Fibroblast of villous mesenchyme (primary cell): ENCODE data around the gene MLEC. TPM values are rescaled to one million over a fixed set of nuclear protein-coding genes. Genes with fewer than 3 reads are reported as not detected.
"Not testable (repeated sequence)": the region's sequence is repeated elsewhere in the genome, so short reads cannot be mapped to it uniquely, and the experiment has no call there.

Source experiments
- DNase-seq: peaks from one replicate; pipeline ENCODE4 v3.0.0-alpha.2; 2010; ENCODE audit warnings: low read depth
- H3K4me3 ChIP-seq: 2 replicates; pipeline ENCODE4 v1.5.1; 2011; ENCODE audit warnings: low read depth, mild to moderate bottlenecking, low read length
- total RNA-seq: library from RNA; depleted of rRNA; stranded (reverse); fragments of >200 nt; gene quantifications from 2 replicates; pipeline ENCODE4 v1.2.3, GENCODE V29; 2012
- TF ChIP-seq, protein P1 (sequence below): IDR thresholded peaks from 2 replicates; pipeline ENCODE4 v1.5.1; 2012; ENCODE audit warnings: low read depth, mild to moderate bottlenecking, low read length; ENCODE audit not compliant: insufficient read depth

The MLEC gene
- total RNA-seq, 1 donor: 224 TPM

DNA sequence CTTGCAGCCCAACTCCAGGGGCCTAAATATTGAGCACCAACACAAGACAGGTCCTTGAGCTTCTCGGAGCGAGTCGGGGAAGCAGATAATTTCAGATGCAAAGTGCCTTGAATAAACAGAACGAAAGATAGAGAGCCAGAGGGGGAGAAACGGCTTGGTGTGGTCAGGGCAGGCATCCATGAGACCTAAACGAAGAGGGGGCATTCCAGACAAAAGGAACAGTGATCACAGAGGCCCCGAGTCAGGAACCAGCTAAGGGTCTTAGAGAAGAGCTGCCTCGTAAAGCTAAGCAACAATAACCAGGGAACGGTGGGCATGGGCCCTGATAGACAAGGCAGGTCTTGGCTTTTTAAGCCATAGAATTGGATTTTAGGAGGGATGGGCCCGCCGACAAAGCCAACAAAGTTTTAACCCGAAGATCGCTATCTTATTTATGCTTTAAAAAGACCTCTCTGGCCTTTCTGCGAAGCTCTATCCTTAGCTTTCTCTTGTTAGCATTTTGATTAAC, 38.3 kb downstream of the MLEC start:
- peak overlapping the region; percentile 71 for H3K4me3 ChIP-seq
- TF ChIP-seq, protein P1, sequence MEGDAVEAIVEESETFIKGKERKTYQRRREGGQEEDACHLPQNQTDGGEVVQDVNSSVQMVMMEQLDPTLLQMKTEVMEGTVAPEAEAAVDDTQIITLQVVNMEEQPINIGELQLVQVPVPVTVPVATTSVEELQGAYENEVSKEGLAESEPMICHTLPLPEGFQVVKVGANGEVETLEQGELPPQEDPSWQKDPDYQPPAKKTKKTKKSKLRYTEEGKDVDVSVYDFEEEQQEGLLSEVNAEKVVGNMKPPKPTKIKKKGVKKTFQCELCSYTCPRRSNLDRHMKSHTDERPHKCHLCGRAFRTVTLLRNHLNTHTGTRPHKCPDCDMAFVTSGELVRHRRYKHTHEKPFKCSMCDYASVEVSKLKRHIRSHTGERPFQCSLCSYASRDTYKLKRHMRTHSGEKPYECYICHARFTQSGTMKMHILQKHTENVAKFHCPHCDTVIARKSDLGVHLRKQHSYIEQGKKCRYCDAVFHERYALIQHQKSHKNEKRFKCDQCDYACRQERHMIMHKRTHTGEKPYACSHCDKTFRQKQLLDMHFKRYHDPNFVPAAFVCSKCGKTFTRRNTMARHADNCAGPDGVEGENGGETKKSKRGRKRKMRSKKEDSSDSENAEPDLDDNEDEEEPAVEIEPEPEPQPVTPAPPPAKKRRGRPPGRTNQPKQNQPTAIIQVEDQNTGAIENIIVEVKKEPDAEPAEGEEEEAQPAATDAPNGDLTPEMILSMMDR: no peak
- no peak for DNase-seq

DNA sequence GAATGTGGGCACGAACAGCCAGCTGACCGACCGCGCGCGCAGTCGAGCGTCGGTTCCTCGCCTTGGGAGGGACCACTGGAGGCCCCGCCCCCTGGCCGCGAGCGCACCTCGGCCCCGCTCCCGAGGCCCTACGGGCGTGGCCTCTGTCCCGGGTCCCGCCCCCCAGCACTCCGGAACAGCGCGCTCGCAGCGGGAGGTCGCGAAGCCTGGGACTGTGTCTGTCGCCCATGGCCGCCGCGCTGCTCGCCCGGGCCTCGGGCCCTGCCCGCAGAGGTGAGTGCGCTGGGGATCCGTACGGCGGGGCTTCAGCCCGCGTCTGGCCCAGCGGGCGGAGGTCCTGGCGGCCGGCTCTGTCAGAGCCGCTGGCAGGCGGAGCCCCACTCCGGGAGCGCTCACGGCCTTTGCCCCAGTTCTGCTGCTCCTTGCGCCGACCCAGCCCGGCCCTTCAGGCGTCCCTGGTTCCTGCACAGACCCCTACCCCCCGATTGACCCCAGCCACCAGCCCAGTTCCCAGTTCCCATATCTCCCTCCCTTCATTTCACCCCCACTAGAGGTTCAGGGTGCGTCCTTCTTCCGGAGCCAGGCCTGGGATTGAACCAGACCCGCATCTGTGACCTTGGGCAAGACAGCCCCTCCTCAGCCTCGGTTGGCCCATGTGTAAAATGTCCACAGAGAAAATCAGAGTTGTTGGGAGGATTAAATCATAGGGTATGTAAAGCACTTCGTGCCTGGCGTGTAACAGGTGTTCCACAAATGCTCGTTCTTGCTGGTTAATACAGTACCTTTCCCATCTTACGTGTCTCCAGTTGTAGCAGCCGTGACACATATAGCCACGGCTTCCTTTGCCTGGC, 38.9 kb downstream of the MLEC start, which contains the start of gene ACADS:
ACADS (plus strand) TSS at position 168 of the 851 bp plus-strand sequence; CDS start at position 228, 60 bp downstream.
- DNase-seq: peak; percentile 80
- TF ChIP-seq, protein P1: no peak
- peak within 1 kb of the TSS; percentile 71 for H3K4me3 ChIP-seq

DNA sequence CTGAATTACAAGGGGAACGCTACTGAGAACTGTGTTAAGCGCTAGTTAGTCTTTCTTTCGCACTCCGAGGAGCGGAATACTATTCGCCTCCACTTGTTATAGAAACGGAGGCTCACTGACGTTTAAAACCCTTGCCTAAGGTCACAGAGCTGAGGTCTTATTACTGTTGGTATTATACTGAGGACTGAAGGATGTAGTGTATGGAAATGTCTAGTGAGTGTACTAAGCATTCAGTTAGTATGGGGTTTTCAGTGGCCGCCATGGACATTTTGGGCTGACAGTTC, 39.5 kb downstream of the MLEC start:
- TF ChIP-seq, protein P1: no peak
- DNase-seq: no peak
- peak overlapping the region; percentile 71 for H3K4me3 ChIP-seq

DNA sequence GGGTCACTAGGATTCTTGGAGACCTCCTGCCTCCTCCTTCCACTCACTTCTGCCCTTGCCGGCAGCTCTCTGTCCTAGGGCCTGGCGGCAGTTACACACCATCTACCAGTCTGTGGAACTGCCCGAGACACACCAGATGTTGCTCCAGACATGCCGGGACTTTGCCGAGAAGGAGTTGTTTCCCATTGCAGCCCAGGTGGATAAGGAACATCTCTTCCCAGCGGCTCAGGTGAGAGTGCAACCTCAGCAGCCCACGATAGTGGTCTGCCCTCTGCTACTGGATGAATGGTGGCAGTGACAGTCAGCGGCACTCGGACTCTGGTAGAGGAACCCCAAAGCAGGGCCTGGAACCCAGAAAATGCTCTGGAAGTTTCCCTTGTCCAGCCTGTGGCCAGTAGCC, 40.0 kb downstream of the MLEC start:
- no peak for DNase-seq
- H3K4me3 ChIP-seq: no peak overlapping the region
- TF ChIP-seq, protein P1: no peak

DNA sequence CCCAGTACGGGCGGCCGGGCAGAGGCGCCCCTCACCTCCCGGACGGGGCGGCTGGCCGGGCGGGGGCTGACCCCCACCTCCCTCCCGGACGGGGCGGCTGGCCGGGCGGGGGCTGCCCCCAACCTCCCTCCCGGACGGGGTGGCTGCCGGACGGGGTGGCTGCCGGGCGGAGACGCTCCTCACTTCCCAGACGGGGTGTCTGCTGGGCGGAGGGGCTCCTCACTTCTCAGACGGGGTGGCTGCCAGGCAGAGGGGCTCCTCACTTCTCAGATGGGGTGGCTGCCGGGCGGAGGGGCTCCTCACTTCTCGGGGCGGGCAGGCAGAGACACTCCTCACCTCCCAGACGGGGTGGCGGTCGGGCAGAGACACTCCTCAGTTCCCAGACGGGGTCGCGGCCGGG, 45.2 kb downstream of the MLEC start:
- H3K4me3 ChIP-seq, DNase-seq: not testable (repeated sequence)

DNA sequence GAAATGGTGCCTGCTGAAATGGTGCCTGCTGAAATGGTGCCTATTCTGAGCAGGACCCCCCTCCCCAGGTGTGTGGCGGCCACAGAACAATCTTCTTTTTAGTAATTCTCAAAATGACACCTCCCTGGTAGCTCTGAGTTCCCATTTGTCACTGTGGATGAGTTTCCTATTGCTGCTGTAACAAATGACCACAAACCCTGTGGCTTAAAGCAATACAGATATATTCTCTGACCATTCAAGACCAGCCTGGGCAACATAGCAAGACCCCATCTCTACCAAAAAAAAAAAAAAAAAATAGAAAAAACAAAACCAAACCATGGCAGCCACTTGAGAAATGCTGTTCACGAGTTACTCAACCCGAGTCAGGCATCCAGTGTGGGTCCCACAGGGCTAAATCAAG, 46.6 kb downstream of the MLEC start:
- DNase-seq: no peak
- TF ChIP-seq, protein P1: no peak

DNA sequence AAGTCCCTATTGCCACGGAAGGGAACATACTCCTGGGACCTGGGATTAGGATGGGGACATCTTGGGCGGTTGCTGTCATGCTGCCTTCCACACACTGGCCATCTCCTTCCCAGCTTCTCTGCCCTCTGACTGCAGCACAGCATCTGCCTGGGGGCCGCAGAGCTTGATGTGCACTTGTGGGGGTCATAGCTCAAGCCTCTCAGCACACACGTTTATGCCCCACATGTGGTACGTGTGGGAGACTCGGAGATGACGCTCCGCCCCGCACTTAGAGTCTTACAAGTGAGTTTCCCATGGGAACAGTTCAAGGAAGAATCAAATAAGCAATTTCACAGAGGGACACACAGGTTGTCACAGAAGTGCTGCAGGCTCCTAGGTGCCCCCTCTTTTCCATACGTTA, 47.3 kb downstream of the MLEC start:
- no peak for DNase-seq
- H3K4me3 ChIP-seq: no peak overlapping the region
- TF ChIP-seq, protein P1: no peak

More for the DNA sequence above, 46.6 kb downstream of the MLEC start:
- H3K4me3 ChIP-seq: no peak overlapping the region
